Activated naive CD8-positive, alpha-beta T cell treated with anti-CD3 and anti-CD28 coated beads, Interleukin-2, amount 10 ng/mL, durations not matched to agents 7 days and 5 days (primary cell): ENCODE data around the gene OR7A10. TPM values are rescaled to one million over a fixed set of nuclear protein-coding genes. Genes with fewer than 3 reads are reported as not detected.
"Not testable (repeated sequence)": the region's sequence is repeated elsewhere in the genome, so short reads cannot be mapped to it uniquely, and the experiment has no call there.

Experiments
- ATAC-seq: fragments of 150-1000 bp; cut with Tn5 transposase; one replicate; pipeline ENCODE4 v1.10.0; 2021; ENCODE audit warnings: low read depth, moderate library complexity
- POLR2A ChIA-PET: fragments of 350-600 bp; sonication (Branson Sonifier 250); formaldehyde crosslinking; loops from one replicate; lab custom pipeline; 2021; ENCODE audit warnings: antibody characterized with exemption; lab: Charles Lee
- DNase-seq: peaks from one replicate; pipeline ENCODE4 v3.0.0; 2021
- H3K27ac Mint-ChIP-seq: one replicate; pipeline ENCODE4 v1.8.0; 2022; ENCODE audit warnings: mild to moderate bottlenecking, mixed read lengths
- H3K27me3 Mint-ChIP-seq: one replicate; pipeline ENCODE4 v1.8.0; 2022; ENCODE audit warnings: mild to moderate bottlenecking, moderate library complexity, mixed read lengths
- H3K36me3 Mint-ChIP-seq: one replicate; pipeline ENCODE4 v1.8.0; 2021; ENCODE audit warnings: mild to moderate bottlenecking, mixed read lengths
- H3K4me1 Mint-ChIP-seq: one replicate; pipeline ENCODE4 v1.8.0; 2021; ENCODE audit warnings: mixed read lengths
- H3K4me3 Mint-ChIP-seq: one replicate; pipeline ENCODE4 v1.8.0; 2022; ENCODE audit warnings: mild to moderate bottlenecking, moderate library complexity, mixed read lengths
- H3K9me3 Mint-ChIP-seq: one replicate; pipeline ENCODE4 v1.8.0; 2021; ENCODE audit warnings: mixed read lengths
- total RNA-seq, 2 experiments: library from RNA; stranded (reverse); gene quantifications; one replicate each; pipeline ENCODE4 v1.2.3, GENCODE V29; 2021

The OR7A10 gene
- total RNA-seq, 2 experiments from 2014 or later, result not detected

- peaks cover 1% of the 10 kb centered on the region for H3K27me3 Mint-ChIP-seq
- H3K4me1 Mint-ChIP-seq, result no peaks in the 10 kb centered on the region
- no peak overlapping the region for H3K27ac Mint-ChIP-seq
- H3K4me3 Mint-ChIP-seq, result no peak overlapping the region
- POLR2A ChIA-PET, result interaction anchor here (0.5 kb wide), 1 partner anchor 27 kb away, joined by 3 read pairs; the partner anchor contains the start of gene OR7A10
- H3K9me3 Mint-ChIP-seq, result peaks cover 4% of the 10 kb centered on the region
- ATAC-seq (no peak), DNase-seq (no peak)
- H3K36me3 Mint-ChIP-seq, result no peaks in the 10 kb centered on the region
Measured at GRCh38 chr19:14821937-14822336, 26.8 kb downstream of the OR7A10 start.

- POLR2A ChIA-PET, result no interaction called here
- ATAC-seq (no peak), DNase-seq (no peak)
- H3K36me3 Mint-ChIP-seq, result no peaks in the 10 kb centered on the region
- H3K9me3 Mint-ChIP-seq, result no peaks in the 10 kb centered on the region
- no peak overlapping the region for H3K4me3 Mint-ChIP-seq
- H3K27me3 Mint-ChIP-seq, result no peaks in the 10 kb centered on the region
- H3K27ac Mint-ChIP-seq, result no peak overlapping the region
- H3K4me1 Mint-ChIP-seq, result no peaks in the 10 kb centered on the region
Measured at GRCh38 chr19:14818588-14818987, 30.1 kb downstream of the OR7A10 start.

- Mint-ChIP-seq H3K4me3 (no peak overlapping the region), H3K9me3 (no peaks in the 10 kb centered on the region), H3K36me3 (no peaks in the 10 kb centered on the region), H3K27me3 (no peaks in the 10 kb centered on the region), H3K27ac (no peak overlapping the region), H3K4me1 (no peaks in the 10 kb centered on the region)
- no peak for DNase-seq
- POLR2A ChIA-PET, result no interaction called here
- no peak for ATAC-seq
Measured at GRCh38 chr19:14817052-14817451, 31.7 kb downstream of the OR7A10 start.

- Mint-ChIP-seq H3K36me3 (no peaks in the 10 kb centered on the region), H3K4me3 (no peak overlapping the region), H3K4me1 (no peaks in the 10 kb centered on the region), H3K27me3 (no peaks in the 10 kb centered on the region), H3K27ac (no peak overlapping the region), H3K9me3 (no peaks in the 10 kb centered on the region)
- POLR2A ChIA-PET, result no interaction called here
- DNase-seq (no peak), ATAC-seq (no peak)
Measured at GRCh38 chr19:14814982-14815652, 33.6 kb downstream of the OR7A10 start.

GRCh38 chr19:14809272-14810057, 39.3 kb downstream of the OR7A10 start:
- H3K36me3 Mint-ChIP-seq, result no peaks in the 10 kb centered on the region
- POLR2A ChIA-PET, result no interaction called here
- DNase-seq (no peak), ATAC-seq (no peak)
- H3K9me3 Mint-ChIP-seq, result no peaks in the 10 kb centered on the region
- peaks cover 7% of the 10 kb centered on the region for H3K27me3 Mint-ChIP-seq
- peaks cover 1% of the 10 kb centered on the region for H3K4me1 Mint-ChIP-seq
- no peak overlapping the region for H3K4me3 Mint-ChIP-seq
- H3K27ac Mint-ChIP-seq, result no peak overlapping the region

GRCh38 chr19:14804765-14805164, 44.0 kb downstream of the OR7A10 start:
- Mint-ChIP-seq H3K36me3 (no peaks in the 10 kb centered on the region), H3K27ac (no peak overlapping the region), H3K4me3 (no peak overlapping the region), H3K4me1 (peaks cover 1% of the 10 kb centered on the region), H3K9me3 (no peaks in the 10 kb centered on the region), H3K27me3 (peaks cover 7% of the 10 kb centered on the region)
- DNase-seq (no peak), ATAC-seq (no peak)
- POLR2A ChIA-PET, result no interaction called here

DNA sequence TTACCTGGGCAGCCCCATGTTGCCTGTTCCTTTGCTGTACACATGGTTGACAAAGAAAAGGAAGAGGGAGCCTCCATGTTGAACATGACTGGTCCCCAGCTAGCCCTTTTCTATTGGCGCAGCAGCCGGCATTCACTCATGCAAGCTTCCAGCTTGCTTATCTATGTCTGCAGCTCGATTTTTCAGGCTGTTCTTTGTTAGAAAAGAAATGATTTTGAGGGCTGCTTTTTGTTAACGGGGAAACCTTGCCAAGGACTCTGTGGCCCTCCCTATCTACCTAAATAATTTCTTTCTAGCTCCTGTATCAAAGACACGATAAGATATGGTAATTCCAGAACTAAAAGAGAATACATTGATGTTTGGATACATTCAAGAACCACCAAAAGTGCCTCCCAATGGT, 50.0 kb downstream of the OR7A10 start:
- DNase-seq (no peak), ATAC-seq (no peak)
- Mint-ChIP-seq H3K27ac (no peak overlapping the region), H3K27me3 (no peaks in the 10 kb centered on the region), H3K36me3 (no peaks in the 10 kb centered on the region), H3K9me3 (no peaks in the 10 kb centered on the region), H3K4me3 (no peak overlapping the region), H3K4me1 (no peaks in the 10 kb centered on the region)
- POLR2A ChIA-PET, result no interaction called here

DNA sequence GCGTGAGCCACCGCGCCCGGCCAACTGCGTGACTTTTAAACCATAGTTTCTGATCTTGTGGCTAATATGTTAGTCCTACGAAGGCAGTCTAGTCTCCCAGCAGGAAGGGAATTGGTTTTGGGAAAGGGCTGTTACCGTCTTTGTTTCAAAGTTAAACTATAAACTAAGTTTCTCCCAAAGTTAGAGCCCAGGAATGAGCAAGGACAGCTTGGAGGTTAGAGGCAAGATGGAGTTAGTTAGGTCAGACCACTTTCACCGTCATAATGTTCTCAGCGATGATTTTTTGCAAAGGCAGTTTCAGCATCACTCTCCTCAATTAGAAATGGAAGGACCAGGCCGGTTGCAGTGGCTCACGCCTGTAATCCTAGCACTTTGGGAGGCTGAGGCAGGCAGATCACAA, 52.7 kb downstream of the OR7A10 start:
- Mint-ChIP-seq H3K4me1 (no peaks in the 10 kb centered on the region), H3K9me3 (no peaks in the 10 kb centered on the region), H3K27me3 (peaks cover 3% of the 10 kb centered on the region), H3K27ac (no peak overlapping the region), H3K4me3 (no peak overlapping the region), H3K36me3 (no peaks in the 10 kb centered on the region)
- ATAC-seq (no peak), DNase-seq (no peak)
- POLR2A ChIA-PET, result no interaction called here

DNA sequence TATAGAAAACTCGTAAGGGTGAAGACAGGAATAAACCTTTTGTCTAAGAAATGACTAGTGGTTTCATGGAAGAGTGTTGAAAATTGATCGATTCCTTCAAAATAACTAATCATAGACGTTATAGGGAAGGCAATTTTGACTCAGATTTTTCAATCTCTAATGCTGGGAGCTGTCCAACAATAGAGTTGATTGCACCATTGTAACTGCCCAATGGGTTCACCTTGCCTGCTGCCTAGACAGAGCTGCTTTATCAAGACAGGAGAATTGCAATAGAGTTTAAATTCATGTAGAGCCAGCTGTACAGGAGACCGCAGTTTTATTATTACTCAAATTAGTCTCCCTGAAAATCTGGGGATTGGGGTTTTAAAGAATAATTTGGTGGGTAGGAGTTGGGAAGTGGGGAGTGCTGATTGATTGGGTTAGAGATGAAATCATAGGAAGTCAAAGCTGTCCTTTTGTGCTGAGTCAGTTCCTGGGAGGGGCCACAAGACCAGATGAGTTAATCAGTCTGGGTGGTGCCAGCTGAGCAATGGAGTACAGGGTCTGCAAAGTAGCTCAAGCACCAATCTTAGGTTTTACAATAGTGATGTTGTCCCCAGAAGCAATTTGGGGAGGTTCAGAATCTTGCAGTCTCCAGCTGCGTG, 53.5 kb downstream of the OR7A10 start:
- H3K27me3 Mint-ChIP-seq, result peaks cover 6% of the 10 kb centered on the region
- POLR2A ChIA-PET, result no interaction called here
- H3K4me1 Mint-ChIP-seq, result no peaks in the 10 kb centered on the region
- H3K4me3 Mint-ChIP-seq, result no peak overlapping the region
- H3K27ac Mint-ChIP-seq, result no peak overlapping the region
- ATAC-seq (no peak), DNase-seq (no peak)
- no peaks in the 10 kb centered on the region for H3K36me3 Mint-ChIP-seq
- no peaks in the 10 kb centered on the region for H3K9me3 Mint-ChIP-seq

- H3K27ac Mint-ChIP-seq, DNase-seq, H3K4me1 Mint-ChIP-seq, H3K36me3 Mint-ChIP-seq, ATAC-seq, H3K9me3 Mint-ChIP-seq, H3K4me3 Mint-ChIP-seq: not testable (repeated sequence)
- H3K27me3 Mint-ChIP-seq, result peaks cover 11% of the 10 kb centered on the region
- POLR2A ChIA-PET, result interaction anchor here (0.6 kb wide), 1 partner anchor 277 kb away, joined by 3 read pairs; no protein-coding TSS in a partner anchor
Measured at GRCh38 chr19:14792250-14792649, 56.5 kb downstream of the OR7A10 start.

Other genes with a start within 250 kb of the OR7A10 start
- not detected for gene ADGRE3, start 174.1 kb downstream of the OR7A10 start, total RNA-seq
- 10 to 100 TPM; 16.8 to 19.0 TPM for gene ZNF333, start 158.9 kb downstream of the OR7A10 start, total RNA-seq
- gene ADGRE2, start 70.4 kb downstream of the OR7A10 start, total RNA-seq, result under 1 TPM; 0.44 to 0.54 TPM
- not detected for gene OR7A5, start 13.7 kb downstream of the OR7A10 start, total RNA-seq
- not detected for gene OR7C1, start 13.7 kb downstream of the OR7A10 start, total RNA-seq
- not detected for gene OR7A17, start 37.2 kb upstream of the OR7A10 start, total RNA-seq
- gene OR7C2, start 92.6 kb upstream of the OR7A10 start, total RNA-seq, result not detected
- not detected for gene SLC1A6, start 130.9 kb upstream of the OR7A10 start, total RNA-seq
- gene CASP14, start 200.6 kb upstream of the OR7A10 start, total RNA-seq, result not detected
- not detected for gene OR1I1, start 233.3 kb upstream of the OR7A10 start, total RNA-seq